Measurements from ENCODE around the gene MYBPHL.

MYBPHL gene

DNA sequence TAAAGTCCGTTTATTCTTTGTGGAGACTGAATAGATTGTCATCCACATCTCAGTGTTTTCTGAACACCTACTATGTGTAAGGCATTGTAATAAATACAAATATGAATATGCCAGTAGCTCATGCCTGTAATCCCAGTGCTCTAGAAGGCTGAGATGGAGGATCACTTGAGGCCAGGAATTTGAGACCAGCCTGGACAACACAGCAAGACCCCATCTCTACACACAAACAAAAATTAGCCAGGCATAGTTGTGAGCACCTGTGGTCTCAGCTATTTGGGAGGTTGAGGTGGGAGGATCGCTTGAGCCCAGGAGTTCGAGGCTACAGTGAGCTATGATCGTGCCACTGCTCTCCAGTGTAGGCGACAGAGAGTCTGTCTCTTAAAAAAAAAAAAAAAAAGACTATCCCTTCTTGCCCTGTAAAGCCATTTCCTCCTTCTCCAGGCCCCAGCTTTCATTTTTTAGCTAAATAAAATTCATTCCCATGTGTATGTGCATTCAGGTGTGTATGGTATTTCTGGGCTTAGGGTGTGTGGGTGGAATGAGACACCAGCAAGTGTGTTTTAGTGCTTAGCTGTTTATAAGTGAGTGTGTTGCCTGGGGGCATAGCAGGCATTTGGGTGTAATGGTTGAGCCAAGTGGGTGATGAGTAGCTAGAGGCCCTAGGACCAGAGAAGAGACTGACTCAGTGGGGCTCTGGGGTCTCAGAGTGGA lies 49.7 kb downstream of the MYBPHL start:
- no peak overlapping the region for H3K23ac ChIP-seq (ENCODE audit: low read depth, low read length, poor library complexity)
- H3K9ac ChIP-seq (ENCODE audit: low read depth, low read length, poor library complexity): no peak overlapping the region
- H3K27ac ChIP-seq (replicated peaks; ENCODE audit: low read length): peak overlapping the region; percentile 23
- H3K4ac ChIP-seq (ENCODE audit: low read length): no peak overlapping the region
- H4K91ac ChIP-seq (ENCODE audit: low read depth, low read length, poor library complexity): peak overlapping the region; percentile 4
- peaks cover 65 to 70% of the 10 kb centered on the region in 2 donors for H3K4me1 ChIP-seq (ENCODE audit: control insufficient read depth in 2 of 2, insufficient read depth in 1 of 2, low read depth in 1 of 2, low read length in 2 of 2)
- H2AFZ ChIP-seq (ENCODE audit: low read length): no peak overlapping the region
- H3K9me3 ChIP-seq (replicated peaks in 1 of 2; ENCODE audit: control insufficient read depth in 2 of 2, insufficient read depth in 1 of 2, low read depth in 1 of 2, low read length in 2 of 2): peaks cover 7 to 10% of the 10 kb centered on the region in 2 donors
- WGBS, 2 donors (ENCODE audit: extremely low coverage in 2 of 2, insufficient read length in 2 of 2, insufficient replicate concordance in 1 of 2): no CpG with 5 or more reads among the region's 5 CpGs
- H2BK120ac ChIP-seq (ENCODE audit: low read depth, low read length): no peak overlapping the region
- no peak overlapping the region for H3K4me2 ChIP-seq (ENCODE audit: insufficient read depth, low read length, poor library complexity, severe bottlenecking)
- H3K4me3 ChIP-seq (ENCODE audit: low read length in 2 of 2): no peak overlapping the region
- peaks cover 30% of the 10 kb centered on the region for H3K79me1 ChIP-seq (ENCODE audit: low read depth, low read length)
- no peaks in the 10 kb centered on the region for H3K27me3 ChIP-seq (ENCODE audit: control insufficient read depth in 3 of 3, insufficient read depth in 3 of 3, low read depth in 1 of 3, low read length in 3 of 3)
- H2BK15ac ChIP-seq (ENCODE audit: low read length): peak overlapping the region; percentile 29
- H3K14ac ChIP-seq (ENCODE audit: low read length): no peak overlapping the region
- H2AK5ac ChIP-seq (ENCODE audit: low read depth, low read length): peak overlapping the region; percentile 0
- H2BK12ac ChIP-seq (ENCODE audit: low read length): peak overlapping the region; percentile 7
- no peak for DNase-seq (ENCODE audit: low spot score)
- no peak overlapping the region for H4K8ac ChIP-seq (ENCODE audit: low read depth, low read length)
- no peak overlapping the region for H2BK5ac ChIP-seq (ENCODE audit: low read length)
- peaks cover 34 to 79% of the 10 kb centered on the region in 2 donors for H3K36me3 ChIP-seq (replicated peaks in 1 of 2; ENCODE audit: control insufficient read depth in 2 of 2, insufficient read depth in 2 of 2, low read length in 2 of 2)
- peak overlapping the region; percentile 68 for H3K18ac ChIP-seq (ENCODE audit: low read length)

DNA sequence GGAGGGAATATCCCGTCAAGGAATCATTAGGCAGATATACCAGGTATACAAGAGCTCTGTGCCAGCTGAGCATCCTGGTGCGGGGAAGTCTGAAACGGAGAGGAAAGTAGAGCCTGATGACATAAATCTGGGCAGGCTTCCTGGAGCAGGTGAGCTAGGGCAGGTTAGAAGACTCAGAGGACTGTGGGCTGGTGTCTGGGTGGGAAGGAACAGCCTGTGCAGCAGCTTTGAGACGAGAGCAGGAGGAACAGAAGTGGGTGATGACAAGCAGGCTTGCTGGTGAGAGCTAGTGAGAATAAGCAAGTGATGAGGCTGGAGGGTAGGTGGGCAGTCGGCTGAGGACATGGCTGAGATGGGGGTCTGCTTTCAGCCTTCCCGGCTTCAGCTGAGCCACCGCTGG lies 50.7 kb downstream of the MYBPHL start:
- WGBS, 2 donors (ENCODE audit: extremely low coverage in 2 of 2, insufficient read length in 2 of 2, insufficient replicate concordance in 1 of 2): no CpG with 5 or more reads among the region's 7 CpGs
- no peak overlapping the region for H2BK120ac ChIP-seq (ENCODE audit: low read depth, low read length)
- H2BK12ac ChIP-seq (ENCODE audit: low read length): peak overlapping the region; percentile 96
- H2AK5ac ChIP-seq (ENCODE audit: low read depth, low read length): peak overlapping the region; percentile 96
- peaks cover 34 to 79% of the 10 kb centered on the region in 2 donors for H3K36me3 ChIP-seq (replicated peaks in 1 of 2; ENCODE audit: control insufficient read depth in 2 of 2, insufficient read depth in 2 of 2, low read length in 2 of 2)
- no peak overlapping the region for H3K14ac ChIP-seq (ENCODE audit: low read length)
- no peak overlapping the region for H3K4me3 ChIP-seq (ENCODE audit: low read length in 2 of 2)
- peak overlapping the region; percentile 98 for H2BK5ac ChIP-seq (ENCODE audit: low read length)
- no peak overlapping the region for H3K27ac ChIP-seq (replicated peaks; ENCODE audit: low read length)
- H3K9me3 ChIP-seq (replicated peaks in 1 of 2; ENCODE audit: control insufficient read depth in 2 of 2, insufficient read depth in 1 of 2, low read depth in 1 of 2, low read length in 2 of 2): peaks cover 15 to 21% of the 10 kb centered on the region in 2 donors
- H4K91ac ChIP-seq (ENCODE audit: low read depth, low read length, poor library complexity): no peak overlapping the region
- H3K18ac ChIP-seq (ENCODE audit: low read length): peak overlapping the region; percentile 15
- H3K4me1 ChIP-seq (ENCODE audit: control insufficient read depth in 2 of 2, insufficient read depth in 1 of 2, low read depth in 1 of 2, low read length in 2 of 2): peaks cover 65 to 66% of the 10 kb centered on the region in 2 donors
- peak overlapping the region; percentile 13 for H2BK15ac ChIP-seq (ENCODE audit: low read length)
- H3K79me1 ChIP-seq (ENCODE audit: low read depth, low read length): peaks cover 28% of the 10 kb centered on the region
- no peaks in the 10 kb centered on the region for H3K27me3 ChIP-seq (ENCODE audit: control insufficient read depth in 3 of 3, insufficient read depth in 3 of 3, low read depth in 1 of 3, low read length in 3 of 3)
- no peak overlapping the region for H4K8ac ChIP-seq (ENCODE audit: low read depth, low read length)
- no peak overlapping the region for H2AFZ ChIP-seq (ENCODE audit: low read length)
- H3K9ac ChIP-seq (ENCODE audit: low read depth, low read length, poor library complexity): no peak overlapping the region
- DNase-seq (ENCODE audit: low spot score): no peak
- no peak overlapping the region for H3K23ac ChIP-seq (ENCODE audit: low read depth, low read length, poor library complexity)
- H3K4ac ChIP-seq (ENCODE audit: low read length): peak overlapping the region; percentile 1
- no peak overlapping the region for H3K4me2 ChIP-seq (ENCODE audit: insufficient read depth, low read length, poor library complexity, severe bottlenecking)

DNA sequence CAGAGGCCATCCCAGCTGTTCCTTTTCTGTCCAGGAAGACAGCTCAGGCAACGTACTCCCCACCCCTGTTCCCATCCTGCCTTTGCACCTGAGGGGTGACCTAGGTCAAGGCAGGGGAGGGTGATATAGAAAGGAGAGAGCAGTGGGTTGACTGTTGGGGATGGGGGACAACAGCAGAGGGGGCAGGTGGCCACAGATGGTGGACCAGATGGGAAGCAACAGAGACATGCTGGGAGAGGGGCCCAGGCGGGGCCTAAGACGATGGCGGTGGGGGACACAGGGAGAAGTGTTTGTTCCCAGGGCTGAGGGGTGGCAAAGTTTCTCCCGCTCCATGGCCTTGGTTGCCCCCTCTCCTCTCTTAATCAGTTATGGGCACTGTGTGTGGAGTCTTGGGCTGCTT lies 51.1 kb downstream of the MYBPHL start:
- no peak overlapping the region for H3K23ac ChIP-seq (ENCODE audit: low read depth, low read length, poor library complexity)
- peak overlapping the region; percentile 89 for H4K8ac ChIP-seq (ENCODE audit: low read depth, low read length)
- no peaks in the 10 kb centered on the region for H3K27me3 ChIP-seq (ENCODE audit: control insufficient read depth in 3 of 3, insufficient read depth in 3 of 3, low read depth in 1 of 3, low read length in 3 of 3)
- H3K4ac ChIP-seq (ENCODE audit: low read length): peak overlapping the region; percentile 60
- H3K27ac ChIP-seq (replicated peaks; ENCODE audit: low read length): peak overlapping the region; percentile 90
- no peak for DNase-seq (ENCODE audit: low spot score)
- peak overlapping the region; percentile 52 for H2BK15ac ChIP-seq (ENCODE audit: low read length)
- peaks cover 30% of the 10 kb centered on the region for H3K79me1 ChIP-seq (ENCODE audit: low read depth, low read length)
- H3K4me2 ChIP-seq (ENCODE audit: insufficient read depth, low read length, poor library complexity, severe bottlenecking): peak overlapping the region; percentile 61
- peaks cover 63 to 64% of the 10 kb centered on the region in 2 donors for H3K4me1 ChIP-seq (ENCODE audit: control insufficient read depth in 2 of 2, insufficient read depth in 1 of 2, low read depth in 1 of 2, low read length in 2 of 2)
- peak overlapping the region; percentile 89 for H2BK120ac ChIP-seq (ENCODE audit: low read depth, low read length)
- H2AK5ac ChIP-seq (ENCODE audit: low read depth, low read length): peak overlapping the region; percentile 96
- H2AFZ ChIP-seq (ENCODE audit: low read length): no peak overlapping the region
- peak overlapping the region; percentile 98 for H2BK5ac ChIP-seq (ENCODE audit: low read length)
- H3K36me3 ChIP-seq (replicated peaks in 1 of 2; ENCODE audit: control insufficient read depth in 2 of 2, insufficient read depth in 2 of 2, low read length in 2 of 2): peaks cover 33 to 79% of the 10 kb centered on the region in 2 donors
- peak overlapping the region; percentile 27 for H4K91ac ChIP-seq (ENCODE audit: low read depth, low read length, poor library complexity)
- peak overlapping the region; percentile 80 for H3K18ac ChIP-seq (ENCODE audit: low read length)
- peak overlapping the region in 1 of 2 donors; percentile 35 for H3K4me3 ChIP-seq (ENCODE audit: low read length in 2 of 2)
- WGBS, 2 donors (ENCODE audit: extremely low coverage in 2 of 2, insufficient read length in 2 of 2, insufficient replicate concordance in 1 of 2): no CpG with 5 or more reads among the region's 5 CpGs
- H3K9ac ChIP-seq (ENCODE audit: low read depth, low read length, poor library complexity): peak overlapping the region; percentile 71
- H3K14ac ChIP-seq (ENCODE audit: low read length): peak overlapping the region; percentile 28
- H3K9me3 ChIP-seq (replicated peaks in 1 of 2; ENCODE audit: control insufficient read depth in 2 of 2, insufficient read depth in 1 of 2, low read depth in 1 of 2, low read length in 2 of 2): peaks cover 20 to 25% of the 10 kb centered on the region in 2 donors
- peak overlapping the region; percentile 96 for H2BK12ac ChIP-seq (ENCODE audit: low read length)

DNA sequence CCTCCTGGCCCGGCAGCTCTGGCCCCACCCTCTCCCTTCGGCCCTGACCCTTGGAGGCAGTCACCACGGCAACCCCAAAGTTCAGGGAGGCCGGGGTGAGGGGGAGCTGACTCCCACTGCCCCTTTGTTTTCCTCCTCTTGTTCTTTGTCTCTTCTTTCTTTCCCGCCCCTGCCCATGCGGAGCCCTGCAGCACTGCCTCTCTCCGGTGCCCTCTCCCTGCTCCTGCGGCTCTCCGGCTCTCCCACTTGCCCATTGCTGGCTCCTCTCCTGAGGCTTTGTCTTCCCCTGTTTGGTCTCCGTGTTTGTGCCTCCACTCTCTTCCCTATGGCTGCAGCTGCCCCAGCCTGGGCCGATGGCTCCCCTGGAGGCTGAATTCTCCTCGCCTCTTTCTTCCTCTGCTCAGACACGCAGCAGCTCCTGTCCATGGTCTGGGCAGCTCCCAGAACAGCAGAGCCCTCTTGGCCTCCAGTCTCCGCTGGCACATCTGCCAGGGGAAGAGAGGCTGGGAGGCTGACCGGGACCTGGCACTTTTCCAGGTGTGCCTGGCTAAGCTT lies 51.6 kb downstream of the MYBPHL start:
- Histone ChIP-seq H3K27ac (replicated peaks; ENCODE audit: low read length) (peak overlapping the region; percentile 90), H2AFZ (ENCODE audit: low read length) (no peak overlapping the region), H3K4me2 (ENCODE audit: insufficient read depth, low read length, poor library complexity, severe bottlenecking) (peak overlapping the region; percentile 61), H2AK5ac (ENCODE audit: low read depth, low read length) (peak overlapping the region; percentile 96), H2BK15ac (ENCODE audit: low read length) (peak overlapping the region; percentile 52), H3K23ac (ENCODE audit: low read depth, low read length, poor library complexity) (no peak overlapping the region), H3K36me3 (replicated peaks in 1 of 2; ENCODE audit: control insufficient read depth in 2 of 2, insufficient read depth in 2 of 2, low read length in 2 of 2) (peaks cover 31 to 79% of the 10 kb centered on the region in 2 donors), H3K9me3 (replicated peaks in 1 of 2; ENCODE audit: control insufficient read depth in 2 of 2, insufficient read depth in 1 of 2, low read depth in 1 of 2, low read length in 2 of 2) (peaks cover 24 to 30% of the 10 kb centered on the region in 2 donors), H2BK120ac (ENCODE audit: low read depth, low read length) (peak overlapping the region; percentile 89), H3K18ac (ENCODE audit: low read length) (peak overlapping the region; percentile 80), H4K91ac (ENCODE audit: low read depth, low read length, poor library complexity) (peak overlapping the region; percentile 27), H3K4me3 (ENCODE audit: low read length in 2 of 2) (peak overlapping the region; percentile 22 to 35), H3K9ac (ENCODE audit: low read depth, low read length, poor library complexity) (peak overlapping the region; percentile 87), H3K14ac (ENCODE audit: low read length) (peak overlapping the region; percentile 28), H3K27me3 (ENCODE audit: control insufficient read depth in 3 of 3, insufficient read depth in 3 of 3, low read depth in 1 of 3, low read length in 3 of 3) (no peaks in the 10 kb centered on the region), H2BK12ac (ENCODE audit: low read length) (peak overlapping the region; percentile 96), H3K4me1 (ENCODE audit: control insufficient read depth in 2 of 2, insufficient read depth in 1 of 2, low read depth in 1 of 2, low read length in 2 of 2) (peaks cover 63% of the 10 kb centered on the region in 2 donors), H3K79me1 (ENCODE audit: low read depth, low read length) (peaks cover 35% of the 10 kb centered on the region), H4K8ac (ENCODE audit: low read depth, low read length) (peak overlapping the region; percentile 89), H2BK5ac (ENCODE audit: low read length) (peak overlapping the region; percentile 98), H3K4ac (ENCODE audit: low read length) (peak overlapping the region; percentile 60)
- no CpG with 5 or more reads among the region's 15 CpGs for WGBS, 2 donors (ENCODE audit: extremely low coverage in 2 of 2, insufficient read length in 2 of 2, insufficient replicate concordance in 1 of 2)
- peak; percentile 68 for DNase-seq (ENCODE audit: low spot score)

Data from neuronal stem cell (in vitro differentiated cells).